ENCODE data around the gene ADTRP.
A peak's percentile ranks its signal among the peaks of the same experiment; 100 is the strongest.

ADTRP gene

GRCh38 chr6:11778648-11779328 is at the start of gene ADTRP:
ADTRP (minus strand) TSS chr6:11778803; CDS start chr6:11778759, 44 bp downstream.
- no peak for DNase-seq

GRCh38 chr6:11826779-11827178 is 48.2 kb upstream of the ADTRP start:
- DNase-seq, result no peak

GRCh38 chr6:11824986-11825385 is 46.4 kb upstream of the ADTRP start:
- DNase-seq, result no peak

GRCh38 chr6:11822346-11822745 is 43.7 kb upstream of the ADTRP start:
- no peak for DNase-seq

- no peak for DNase-seq
Measured at GRCh38 chr6:11821781-11822180, 43.2 kb upstream of the ADTRP start.

GRCh38 chr6:11820821-11821220 is 42.2 kb upstream of the ADTRP start:
- no peak for DNase-seq

GRCh38 chr6:11819486-11819885 is 40.9 kb upstream of the ADTRP start:
- DNase-seq, result no peak

GRCh38 chr6:11815231-11815630 is 36.6 kb upstream of the ADTRP start:
- no peak for DNase-seq

GRCh38 chr6:11814819-11815218 is 36.2 kb upstream of the ADTRP start:
- no peak for DNase-seq

- no peak for DNase-seq
Measured at GRCh38 chr6:11814106-11814505, 35.5 kb upstream of the ADTRP start.

- no peak for DNase-seq
Measured at GRCh38 chr6:11813606-11814005, 35.0 kb upstream of the ADTRP start.

GRCh38 chr6:11812951-11813350 is 34.3 kb upstream of the ADTRP start:
- no peak for DNase-seq

- DNase-seq, result no peak
Measured at GRCh38 chr6:11812439-11812838, 33.8 kb upstream of the ADTRP start.

- DNase-seq, result no peak
Measured at GRCh38 chr6:11811644-11812264, 33.2 kb upstream of the ADTRP start.

- no peak for DNase-seq
Measured at GRCh38 chr6:11810854-11811643, 32.4 kb upstream of the ADTRP start.

GRCh38 chr6:11810039-11810541 is 31.5 kb upstream of the ADTRP start:
- peak; percentile 94 for DNase-seq

GRCh38 chr6:11808054-11808453 is 29.5 kb upstream of the ADTRP start:
- no peak for DNase-seq

- DNase-seq, result no peak
Measured at GRCh38 chr6:11806561-11807317, 28.1 kb upstream of the ADTRP start.

GRCh38 chr6:11805259-11806053 is 26.9 kb upstream of the ADTRP start:
- no peak for DNase-seq

- no peak for DNase-seq
Measured at GRCh38 chr6:11804701-11805100, 26.1 kb upstream of the ADTRP start.

- no peak for DNase-seq
Measured at GRCh38 chr6:11804135-11804534, 25.5 kb upstream of the ADTRP start.

- DNase-seq, result peak; percentile 20
Measured at GRCh38 chr6:11803591-11803971, 25.0 kb upstream of the ADTRP start.

All from NCI-H2029 treated with DMSO at 0.1 percent for 48 hours (cell line).